HG03558 (cell line): ENCODE measurements around the gene CCRL2.
"Not testable (repeated sequence)": the region's sequence is repeated elsewhere in the genome, so short reads cannot be mapped to it uniquely, and the experiment has no call there.

Experiments used
- ATAC-seq: cut with Tn5 transposase; IDR thresholded peaks from one replicate; pipeline ENCODE4 v1.9.1; 2021; ENCODE audit warnings: moderate number of reproducible peaks; ENCODE audit not compliant: unreplicated experiment; ENCODE audit errors: extremely low read depth

The CCRL2 gene

GRCh38 chr3:46426476-46426875, 19.4 kb downstream of the CCRL2 start:
- not testable (repeated sequence) for ATAC-seq

DNA sequence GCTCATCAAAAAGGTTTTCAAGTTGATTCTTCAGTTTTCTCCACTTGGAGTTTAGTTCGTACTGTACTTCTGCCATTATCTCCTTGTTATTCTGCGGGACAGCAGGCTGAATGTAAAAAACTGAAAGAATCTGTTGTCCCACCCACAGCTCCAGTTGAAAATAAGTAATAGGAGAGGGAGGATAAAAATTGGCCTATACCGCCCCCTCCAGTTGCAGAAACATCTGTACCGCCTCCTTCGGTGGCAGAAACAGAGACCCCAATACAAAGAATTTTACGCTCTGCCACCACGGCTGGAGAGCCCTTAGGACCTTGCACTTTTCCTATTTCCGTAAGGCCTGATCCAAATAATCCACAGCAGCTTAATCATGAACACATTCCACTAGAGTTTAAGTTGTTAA, 20.3 kb downstream of the CCRL2 start:
- ATAC-seq: not testable (repeated sequence)

DNA sequence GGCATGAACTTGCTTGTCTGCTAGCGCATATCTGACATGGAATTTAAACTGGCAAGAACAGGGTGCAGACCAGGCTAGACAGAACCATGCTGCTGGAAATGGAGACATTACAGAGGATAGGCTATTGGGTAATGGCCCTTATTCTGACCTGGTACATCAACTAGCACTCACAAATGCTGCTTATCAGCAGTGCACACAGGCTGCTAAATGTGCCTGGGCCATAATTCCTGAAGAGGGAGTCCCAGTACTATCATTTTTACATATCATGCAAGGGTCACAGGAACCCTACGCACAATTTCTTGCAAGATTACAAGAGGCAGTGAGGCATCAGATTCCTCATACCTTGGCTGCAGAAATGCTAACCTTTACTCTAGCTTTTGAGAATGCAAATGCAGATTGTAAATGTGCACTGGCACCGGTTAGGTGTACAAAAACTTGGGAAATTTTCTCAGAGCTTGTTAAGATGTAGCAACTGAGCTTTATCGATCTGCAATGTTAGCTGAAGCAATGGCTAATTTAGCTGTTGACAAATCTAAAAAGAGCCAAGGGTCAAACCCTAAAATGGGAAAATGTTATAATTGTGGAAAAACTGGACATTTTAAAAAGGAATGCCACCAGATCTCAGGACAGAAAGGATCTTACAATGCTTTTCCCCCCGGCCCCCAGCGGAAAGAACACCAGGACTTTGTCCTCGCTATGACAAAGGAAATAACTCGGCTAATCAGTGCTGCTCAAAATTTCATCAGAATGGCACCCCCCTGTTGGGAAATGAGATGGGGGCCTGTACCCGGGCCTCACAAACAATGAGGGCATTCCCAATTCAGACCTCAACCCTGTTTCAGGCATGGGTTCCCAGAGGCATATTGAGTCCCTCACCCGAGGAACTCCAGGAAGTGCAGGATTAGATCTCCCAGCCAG, 21.1 kb downstream of the CCRL2 start:
- no peak for ATAC-seq

DNA sequence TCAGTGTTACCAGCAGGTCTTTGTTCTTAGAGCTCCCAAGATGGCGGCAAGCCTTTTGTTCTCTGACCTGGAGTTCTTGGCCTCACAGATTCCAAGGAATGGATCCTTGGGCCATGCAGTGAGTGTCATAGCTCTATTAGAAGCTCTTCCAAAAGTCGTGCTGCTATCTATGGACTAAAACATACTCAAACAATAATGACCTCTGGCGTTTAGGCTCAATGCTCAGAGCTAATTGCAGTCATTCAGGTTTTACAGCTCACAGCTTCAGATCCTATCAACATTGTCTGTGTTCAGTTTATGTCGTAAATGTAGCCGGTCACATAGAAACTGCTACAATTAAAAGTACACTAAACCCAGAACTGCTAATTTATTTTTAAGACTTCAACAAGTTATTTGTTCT, 22.2 kb downstream of the CCRL2 start:
- no peak for ATAC-seq

DNA sequence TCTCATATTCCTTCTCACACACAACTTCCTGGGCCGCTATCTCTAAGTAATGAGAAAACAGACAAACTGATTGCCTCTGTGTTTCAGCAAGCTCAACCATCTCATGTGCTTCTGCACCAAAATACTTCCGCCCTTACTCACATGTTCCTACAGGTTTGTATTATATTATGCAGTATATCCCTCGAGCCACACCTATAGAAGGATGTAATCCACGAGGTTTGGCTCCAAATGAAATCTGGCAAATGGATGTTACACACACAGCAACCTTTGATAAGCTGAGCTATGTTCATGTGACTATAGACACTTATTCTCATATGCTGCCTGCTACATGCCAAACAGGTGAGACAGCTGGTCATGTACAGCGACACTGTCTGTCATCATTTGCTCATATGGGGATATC, 22.6 kb downstream of the CCRL2 start:
- ATAC-seq: no peak

DNA sequence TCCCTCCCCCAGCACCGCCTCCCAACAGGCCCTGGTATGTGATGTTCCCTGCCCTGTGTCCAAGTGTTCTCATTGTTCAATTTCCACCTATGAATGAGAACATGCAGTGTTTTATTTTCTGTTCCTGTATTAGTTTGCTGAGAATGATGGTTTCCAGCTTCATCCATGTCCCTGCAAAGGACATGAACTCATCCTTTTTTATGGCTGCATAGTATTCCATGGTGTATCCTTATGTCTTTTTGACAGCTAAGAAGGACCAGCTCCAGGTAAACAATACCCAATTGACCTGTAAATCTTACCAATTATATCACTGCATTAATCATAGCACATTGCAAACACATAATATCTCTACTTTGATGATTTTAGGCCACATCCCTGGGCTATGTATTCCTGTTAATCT, 23.8 kb downstream of the CCRL2 start:
- ATAC-seq: not testable (repeated sequence)

GRCh38 chr3:46431905-46432304, 24.8 kb downstream of the CCRL2 start:
- not testable (repeated sequence) for ATAC-seq

DNA sequence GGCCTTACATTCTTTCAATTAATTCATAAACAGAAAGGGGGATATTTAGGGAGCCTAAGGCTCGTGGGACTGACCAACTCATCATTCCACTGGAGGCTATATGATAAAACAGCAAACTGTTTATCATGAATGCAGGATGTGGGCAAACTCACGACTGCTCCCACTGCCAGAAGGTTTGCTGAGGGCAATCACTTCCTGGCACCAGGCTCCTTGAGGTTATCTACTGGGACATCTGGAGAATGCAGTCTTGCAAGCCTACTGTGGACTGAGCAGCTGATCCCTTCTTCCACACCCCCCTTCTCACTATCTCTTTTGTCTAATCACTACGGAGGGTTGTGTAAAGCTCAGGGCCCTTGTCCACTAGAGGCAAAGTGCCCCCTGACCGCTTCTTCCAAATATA, 26.1 kb downstream of the CCRL2 start:
- not testable (repeated sequence) for ATAC-seq

DNA sequence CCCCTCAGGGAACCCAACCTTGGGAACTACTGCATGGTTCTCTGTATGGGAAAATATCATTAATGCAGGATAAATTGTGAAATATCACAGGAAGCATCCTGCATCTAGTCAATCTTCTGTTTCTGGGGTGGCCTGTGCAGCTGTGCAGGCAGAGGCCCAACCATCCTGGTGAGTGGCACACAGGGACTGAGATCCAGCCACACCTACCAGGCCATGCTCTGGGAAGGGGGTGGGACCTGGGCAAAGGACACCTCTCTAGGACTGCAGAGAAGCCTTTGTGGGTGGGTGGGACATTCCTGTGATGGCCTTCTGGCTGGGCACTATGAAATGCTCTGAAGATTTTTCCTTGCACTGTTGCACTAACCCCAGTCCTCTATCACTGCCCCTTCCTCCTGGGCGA, 26.8 kb downstream of the CCRL2 start:
- no peak for ATAC-seq

- ATAC-seq: no peak
These were observed 28.1 kb downstream of the CCRL2 start for GRCh38 chr3:46435081-46435726.

DNA sequence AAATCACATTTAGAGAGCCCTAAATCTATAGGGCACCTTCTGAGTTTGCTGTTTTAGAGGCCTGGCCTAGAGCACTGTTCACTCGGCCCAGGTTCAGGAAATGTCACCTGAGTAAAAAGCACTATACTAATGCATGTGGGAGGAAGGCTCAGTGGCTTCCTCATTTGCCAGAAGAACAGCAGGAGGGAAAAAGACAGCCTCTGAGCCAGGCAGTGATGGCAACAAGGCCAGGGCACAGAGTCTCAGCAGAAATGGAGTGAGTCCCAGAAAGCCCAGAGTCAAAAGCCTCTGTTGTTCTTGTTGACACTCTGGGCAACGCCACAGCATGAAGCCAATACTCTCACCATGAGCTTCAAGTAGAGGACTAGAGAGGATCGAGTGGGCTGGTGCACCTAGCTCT, 31.8 kb downstream of the CCRL2 start:
- no peak for ATAC-seq

GRCh38 chr3:46440531-46441294, 33.7 kb downstream of the CCRL2 start:
- no peak for ATAC-seq

DNA sequence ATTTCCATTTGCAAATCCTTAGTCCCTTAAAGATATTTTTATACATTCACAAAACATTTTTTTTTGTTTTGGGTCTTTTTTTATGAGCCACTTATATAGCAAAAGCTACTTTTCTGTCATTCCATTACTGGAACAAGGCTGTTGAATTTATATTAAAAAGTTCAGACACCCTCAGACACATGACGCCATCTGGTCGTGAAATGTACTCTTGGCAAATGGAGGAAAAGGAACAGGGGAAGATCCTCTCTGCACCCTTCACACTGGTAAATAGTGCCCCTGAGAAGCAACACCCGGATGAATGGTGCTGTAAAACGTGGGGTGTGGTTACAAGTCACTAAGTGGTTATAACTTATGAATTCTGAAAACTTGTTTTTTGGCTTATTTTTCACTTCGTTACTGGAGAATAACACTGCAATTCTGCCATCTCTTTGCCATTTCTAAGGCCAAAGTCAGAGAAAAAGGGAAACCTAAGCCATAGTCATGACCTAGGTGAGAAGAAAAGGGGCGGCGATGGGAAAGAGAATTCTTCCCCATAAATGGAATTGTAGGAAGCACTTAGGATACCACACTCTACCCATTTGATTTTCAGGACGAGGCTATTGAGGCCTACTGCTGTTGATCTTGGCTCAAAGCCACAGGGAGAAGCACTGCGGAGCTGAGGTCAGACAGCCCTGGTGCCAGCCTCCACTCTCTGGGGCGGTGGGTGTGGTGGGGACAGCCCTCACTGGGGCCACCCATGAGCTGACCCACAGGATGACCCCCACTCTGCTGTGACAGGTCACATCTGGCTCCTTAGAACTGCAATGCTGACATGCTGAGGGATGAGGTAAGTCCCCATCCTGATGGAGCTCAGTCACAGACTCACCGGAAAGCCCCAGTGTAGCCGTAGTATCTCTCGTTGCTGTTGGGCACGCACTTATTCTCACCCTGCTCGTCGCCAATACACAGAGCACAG, 35.8 kb downstream of the CCRL2 start:
- no peak for ATAC-seq

DNA sequence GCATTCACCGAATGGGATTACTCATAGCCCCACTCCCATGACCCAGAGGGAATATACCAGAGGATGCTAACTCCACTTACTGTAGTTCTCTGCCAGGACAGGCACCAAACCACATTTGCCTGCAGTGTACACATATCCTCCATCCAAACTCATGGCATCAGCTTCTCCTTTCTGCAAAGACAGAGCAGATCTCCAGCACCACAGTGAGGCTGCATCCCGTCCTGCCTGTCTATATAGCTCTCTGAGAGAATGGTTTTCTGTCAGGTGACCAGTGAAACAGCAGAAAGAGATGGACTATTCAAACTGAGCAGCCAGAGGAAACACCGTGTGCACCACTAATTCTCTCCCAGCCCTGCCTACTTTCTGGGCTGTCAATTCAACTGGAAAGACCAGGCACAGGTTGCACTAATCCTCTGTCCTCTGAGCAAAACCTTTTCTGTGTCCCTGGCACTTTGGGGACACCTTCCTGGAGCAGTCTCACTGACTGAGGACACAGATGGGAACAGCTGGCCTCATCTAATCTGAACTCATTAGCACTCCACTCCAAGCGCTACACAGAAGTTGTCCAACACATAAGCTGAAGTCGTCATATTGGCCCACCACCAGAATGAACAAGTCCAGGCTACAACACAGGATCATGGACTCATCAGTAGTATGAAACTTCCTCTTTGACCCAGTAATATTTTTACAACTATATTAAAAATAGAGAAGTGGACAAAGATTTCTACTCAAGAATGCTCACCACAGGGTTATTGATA, 40.3 kb downstream of the CCRL2 start:
- ATAC-seq: no peak

- ATAC-seq: no peak
These were observed 41.7 kb downstream of the CCRL2 start for GRCh38 chr3:46448721-46449120.

DNA sequence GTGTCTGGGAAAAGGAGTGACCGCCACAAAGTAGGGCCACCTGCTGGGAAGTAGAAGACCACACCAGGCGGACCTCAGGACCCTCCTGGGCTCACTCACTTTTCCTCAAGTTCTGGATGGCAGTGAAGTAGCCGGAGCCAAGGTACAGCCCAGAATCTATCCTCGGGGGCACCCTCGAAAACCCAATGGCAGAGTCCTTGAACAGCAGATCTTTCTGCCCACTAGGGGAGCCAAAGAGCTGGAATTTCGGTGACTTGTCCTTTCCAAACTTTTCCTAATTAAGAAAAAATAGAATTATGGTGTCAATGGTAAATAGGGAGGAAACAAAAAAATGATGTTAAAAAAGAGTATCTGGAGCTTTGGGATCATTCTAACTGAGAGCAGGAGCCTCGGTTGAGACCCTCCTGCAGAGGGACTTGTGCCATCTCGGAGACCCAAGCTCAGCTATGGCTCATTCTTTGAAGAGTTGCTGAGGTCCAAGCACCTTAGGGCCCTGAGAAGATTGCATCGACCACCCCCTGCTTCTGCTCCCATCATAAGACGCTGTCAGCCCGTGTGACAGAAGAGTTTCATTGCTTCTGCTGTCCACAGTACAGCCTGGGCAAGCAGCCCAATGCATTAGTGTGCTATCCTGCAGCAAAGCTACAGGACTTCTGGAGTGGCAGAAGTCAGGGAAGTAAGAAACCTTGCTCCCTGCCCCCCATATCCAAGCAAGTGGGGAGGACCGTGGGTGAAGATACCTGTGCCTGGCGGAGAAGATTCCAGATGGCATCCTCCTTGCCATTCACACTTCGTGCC, 42.9 kb downstream of the CCRL2 start:
- no peak for ATAC-seq

GRCh38 chr3:46453526-46454208, 46.6 kb downstream of the CCRL2 start:
- no peak for ATAC-seq

DNA sequence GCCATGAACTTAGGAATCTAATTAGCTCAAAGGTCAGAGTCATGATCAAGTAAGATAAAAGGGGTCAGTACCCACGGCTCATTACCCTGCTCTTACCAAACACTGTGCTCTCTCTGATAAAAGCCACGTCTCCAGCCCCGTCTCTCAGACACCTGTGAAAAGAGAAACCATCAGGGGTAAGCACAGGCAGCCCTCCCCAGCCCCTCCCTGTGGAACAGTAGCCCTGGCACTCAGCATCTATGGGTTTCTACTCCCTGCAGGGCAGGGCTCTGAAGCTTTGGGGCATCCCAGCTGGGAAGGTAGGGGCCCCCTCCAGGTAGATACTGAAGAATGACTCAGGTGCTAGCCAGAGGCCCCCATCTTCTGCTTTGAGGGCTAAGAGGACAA, 47.1 kb downstream of the CCRL2 start:
- ATAC-seq: no peak
